Colonic mucosa (tissue), 4 donors: ENCODE results near the gene THAP11. TPM values are rescaled to one million over a fixed set of nuclear protein-coding genes. Genes with fewer than 3 reads are reported as not detected.

Source experiments
- DNase-seq: peaks from one replicate; pipeline ENCODE4 v3.0.0-alpha.2; 2020
- H3K27ac ChIP-seq: fragments of 200-600 bp; one replicate; pipeline ENCODE4 v1.8.0; 2021
- H3K27me3 ChIP-seq: fragments of 200-600 bp; one replicate; pipeline ENCODE4 v1.8.0; 2021
- H3K36me3 ChIP-seq: fragments of 200-600 bp; one replicate; pipeline ENCODE4 v1.8.0; 2021
- H3K4me1 ChIP-seq: fragments of 200-600 bp; one replicate; pipeline ENCODE4 v1.8.0; 2021; ENCODE audit warnings: mild to moderate bottlenecking
- H3K4me3 ChIP-seq: fragments of 200-600 bp; one replicate; pipeline ENCODE4 v1.8.0; 2021
- H3K9ac ChIP-seq, 2 donors: one replicate each; pipeline ENCODE4 v1.7.0; 2013; ENCODE audit warnings: control low read depth in 2 of 2, low read depth in 2 of 2, low read length in 2 of 2
- H3K9me3 ChIP-seq: fragments of 200-600 bp; one replicate; pipeline ENCODE4 v1.8.0; 2021
- CTCF ChIP-seq: fragments of 200-600 bp; IDR thresholded peaks from one replicate; pipeline ENCODE4 v1.8.0; 2022; ENCODE audit warnings: antibody characterized with exemption, mild to moderate bottlenecking
- intact Hi-C: fragments of 100-400 bp; cut with DNase I; formaldehyde crosslinking; loops from one replicate; pipeline ENCODE4 v1.14.1; 2022
- total RNA-seq, 2 donors: library from RNA; stranded (reverse); fragmentation: NEBNext Ultra II Directional in 1 of 2; extraction: Animal tissue kit (Norgen Biotek cat#: 25700) in 1 of 2; gene quantifications; one replicate each; pipeline ENCODE4 v1.2.1, GENCODE V29; 2021
- donor health status: healthy.
- donor health status: DM: no; HTN: no; CAD: no.
- donor health status: DM: no; HTN: no; CAD: no.

Gene THAP11
- total RNA-seq: 10 to 100 TPM; 22.0 to 33.2 TPM

GRCh38 chr16:67841816-67842508 lies at the start of gene THAP11:
TSS of gene THAP11 (plus strand) at chr16:67842320. CDS start at chr16:67842555, 235 bp downstream.
- H3K27ac ChIP-seq: peak within 1 kb of the TSS; percentile 97
- peak within 1 kb of the TSS; percentile 79 for H3K4me3 ChIP-seq
- no peaks in the 10 kb centered on the region for H3K9me3 ChIP-seq
- H3K27me3 ChIP-seq: no peaks in the 10 kb centered on the region
- no peaks in the 10 kb centered on the region for H3K36me3 ChIP-seq
- intact Hi-C loops: no loop called here
- H3K4me1 ChIP-seq: peaks cover 26% of the 10 kb centered on the region
- peak; percentile 81 for TF ChIP-seq CTCF
- DNase-seq: peak; percentile 97
- H3K9ac ChIP-seq: peak within 1 kb of the TSS; percentile 84 to 87

GRCh38 chr16:67796099-67796718 lies 45.9 kb upstream of the THAP11 start:
- Histone ChIP-seq H3K9ac (no peak overlapping the region), H3K27me3 (no peaks in the 10 kb centered on the region), H3K4me1 (no peaks in the 10 kb centered on the region), H3K36me3 (no peaks in the 10 kb centered on the region), H3K4me3 (no peak overlapping the region), H3K27ac (no peak overlapping the region), H3K9me3 (no peaks in the 10 kb centered on the region)
- intact Hi-C loops: no loop called here
- no peak for TF ChIP-seq CTCF
- no peak for DNase-seq

- Histone ChIP-seq H3K4me1 (peaks cover 7% of the 10 kb centered on the region), H3K36me3 (no peaks in the 10 kb centered on the region), H3K4me3 (no peak overlapping the region), H3K27ac (no peak overlapping the region), H3K27me3 (no peaks in the 10 kb centered on the region), H3K9me3 (no peaks in the 10 kb centered on the region), H3K9ac (no peak overlapping the region)
- no peak for DNase-seq
- intact Hi-C loops: no loop called here
- TF ChIP-seq CTCF: no peak
These were observed 41.7 kb upstream of the THAP11 start for GRCh38 chr16:67800338-67800926.

- Histone ChIP-seq H3K27me3 (no peaks in the 10 kb centered on the region), H3K4me1 (peaks cover 7% of the 10 kb centered on the region), H3K9me3 (no peaks in the 10 kb centered on the region), H3K9ac (no peak overlapping the region), H3K36me3 (no peaks in the 10 kb centered on the region), H3K27ac (no peak overlapping the region), H3K4me3 (no peak overlapping the region)
- intact Hi-C loops: no loop called here
- no peak for TF ChIP-seq CTCF
- no peak for DNase-seq
These were observed 40.9 kb upstream of the THAP11 start for GRCh38 chr16:67801241-67801640.

- no peak for DNase-seq
- intact Hi-C loops: no loop called here
- no peaks in the 10 kb centered on the region for H3K36me3 ChIP-seq
These were observed 40.2 kb upstream of the THAP11 start for GRCh38 chr16:67801883-67802282.

More at GRCh38 chr16:67801883-67802282, 40.2 kb upstream of the THAP11 start:
- H3K4me1 ChIP-seq: peaks cover 7% of the 10 kb centered on the region
- no peaks in the 10 kb centered on the region for H3K9me3 ChIP-seq
- no peak overlapping the region for H3K9ac ChIP-seq
- H3K4me3 ChIP-seq: no peak overlapping the region
- no peak for TF ChIP-seq CTCF
- H3K27ac ChIP-seq: no peak overlapping the region
- H3K27me3 ChIP-seq: no peaks in the 10 kb centered on the region
